Neural cell (in vitro differentiated cells): ENCODE data around the gene ENDOV. TPM values are rescaled to one million over a fixed set of nuclear protein-coding genes. Genes with fewer than 3 reads are reported as not detected.

Source experiments
- polyA plus RNA-seq: library from polyadenylated mRNA; depleted of rRNA; stranded (reverse); fragments of >200 nt; gene quantifications from 2 replicates; pipeline ENCODE4 v1.2.3, GENCODE V29; 2014
- small RNA-seq, 3 experiments: library from RNA; depleted of rRNA; stranded (forward); fragments of <200 nt; gene quantifications; one replicate each; pipeline ENCODE3, GENCODE V24; 2012

ENDOV gene
- polyA plus RNA-seq, 1 donor from 2014 or later, result 31.2 TPM

Small RNAs within 50 kb of the gene (small RNA-seq; reads per million reads assigned to genes)
- gene MIR4730, result 0 to 1.4 (median 1.2) reads per million in 3 experiments

Other genes with a start within 250 kb of the ENDOV start
- gene CARD14, start 245.1 kb upstream of the ENDOV start, polyA plus RNA-seq, result 0.12 TPM in 1 of 2 replicates, not detected in the other
- gene SGSH, start 194.8 kb upstream of the ENDOV start, polyA plus RNA-seq, result 8.0 and 9.3 TPM in 2 replicates
- 18.6 and 31.1 TPM in 2 replicates for gene SLC26A11, start 194.7 kb upstream of the ENDOV start, polyA plus RNA-seq
- 1.4 and 1.5 TPM in 2 replicates for gene RNF213, start 154.3 kb upstream of the ENDOV start, polyA plus RNA-seq
- 0.22 and 0.56 TPM in 2 replicates for gene NPTX1, start 61.4 kb downstream of the ENDOV start, polyA plus RNA-seq
- gene RPTOR, start 129.7 kb downstream of the ENDOV start, polyA plus RNA-seq, result 8.0 and 11.4 TPM in 2 replicates